Tibial artery (tissue), 4 donors: ENCODE measurements around the gene HHLA2.

ENCODE experiments used
- DNase-seq, 2 donors: peaks; one replicate each; pipeline ENCODE4 v3.0.0-alpha.2; 2019
- H3K27ac ChIP-seq, 2 donors: fragments of 200-600 bp; sonication (generic) in 1 of 2; 1 replicate in 1 of 2; 2 replicates in 1 of 2; pipeline ENCODE4 v1.5.1; 2018 to 2019; ENCODE audit warnings: mild to moderate bottlenecking in 1 of 2
- H3K27me3 ChIP-seq, 2 donors: fragments of 200-600 bp; sonication (generic) in 1 of 2; one replicate each; pipeline versions ENCODE4 v1.5.1 to v1.6.0; 2016 to 2019
- H3K36me3 ChIP-seq, 3 donors: fragments of 200-600 bp; sonication (generic) in 2 of 3; one replicate each; pipeline ENCODE4 v1.5.1; 2016 to 2019; ENCODE audit warnings: mild to moderate bottlenecking in 2 of 3
- H3K4me1 ChIP-seq, 4 donors: fragments of 200-600 bp; sonication (generic) in 2 of 4; 1 replicate in 3 of 4; 2 replicates in 1 of 4; pipeline ENCODE4 v1.5.1; 2016 to 2019
- H3K4me3 ChIP-seq, 2 donors: fragments of 200-600 bp; sonication (generic) in 1 of 2; 1 replicate in 1 of 2; 2 replicates in 1 of 2; pipeline ENCODE4 v1.5.1; 2018 to 2019; ENCODE audit warnings: mild to moderate bottlenecking in 2 of 2
- H3K9me3 ChIP-seq, 3 donors: fragments of 200-600 bp; sonication (generic) in 1 of 3; one replicate each; pipeline ENCODE4 v1.5.1; 2016 to 2019
- intact Hi-C: fragments of 100-400 bp; cut with DNase I; formaldehyde crosslinking; loops from one replicate; pipeline ENCODE4 v1.15.0; 2023; ENCODE audit warnings: low total_unique reads
- TF ChIP-seq, protein P1 (sequence below), 2 experiments: fragments of 200-600 bp in 1 of 2; fragments of 450-650 bp in 1 of 2; IDR thresholded peaks; one replicate each; pipeline ENCODE4 v1.5.1; 2017 to 2019; ENCODE audit warnings: antibody characterized with exemption in 2 of 2, mild to moderate bottlenecking in 1 of 2, moderate library complexity in 1 of 2

HHLA2 gene

DNA sequence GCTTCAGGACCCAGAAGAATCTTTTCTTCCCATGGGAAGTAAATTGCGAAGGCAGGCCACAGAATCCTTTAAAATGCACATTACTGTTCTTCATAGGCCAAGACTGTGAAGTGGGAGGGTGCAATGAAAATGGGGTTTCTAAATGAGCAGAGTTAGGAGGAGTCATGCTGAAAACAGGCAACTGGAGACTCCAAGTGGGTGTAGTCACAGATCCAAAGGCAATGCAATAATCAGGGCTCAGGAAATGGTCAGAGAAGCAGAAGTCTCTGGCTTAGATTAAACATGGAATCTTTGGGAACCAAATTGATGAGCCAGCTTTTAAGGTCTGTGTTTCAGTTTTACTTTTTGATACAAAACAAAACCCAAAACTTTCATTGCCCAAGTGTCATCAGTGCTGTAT is 37.6 kb downstream of the HHLA2 start:
- TF ChIP-seq, protein P1, sequence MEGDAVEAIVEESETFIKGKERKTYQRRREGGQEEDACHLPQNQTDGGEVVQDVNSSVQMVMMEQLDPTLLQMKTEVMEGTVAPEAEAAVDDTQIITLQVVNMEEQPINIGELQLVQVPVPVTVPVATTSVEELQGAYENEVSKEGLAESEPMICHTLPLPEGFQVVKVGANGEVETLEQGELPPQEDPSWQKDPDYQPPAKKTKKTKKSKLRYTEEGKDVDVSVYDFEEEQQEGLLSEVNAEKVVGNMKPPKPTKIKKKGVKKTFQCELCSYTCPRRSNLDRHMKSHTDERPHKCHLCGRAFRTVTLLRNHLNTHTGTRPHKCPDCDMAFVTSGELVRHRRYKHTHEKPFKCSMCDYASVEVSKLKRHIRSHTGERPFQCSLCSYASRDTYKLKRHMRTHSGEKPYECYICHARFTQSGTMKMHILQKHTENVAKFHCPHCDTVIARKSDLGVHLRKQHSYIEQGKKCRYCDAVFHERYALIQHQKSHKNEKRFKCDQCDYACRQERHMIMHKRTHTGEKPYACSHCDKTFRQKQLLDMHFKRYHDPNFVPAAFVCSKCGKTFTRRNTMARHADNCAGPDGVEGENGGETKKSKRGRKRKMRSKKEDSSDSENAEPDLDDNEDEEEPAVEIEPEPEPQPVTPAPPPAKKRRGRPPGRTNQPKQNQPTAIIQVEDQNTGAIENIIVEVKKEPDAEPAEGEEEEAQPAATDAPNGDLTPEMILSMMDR (IDR thresholded peaks at IDR 0.05) = no peak
- no peak overlapping the region for H3K4me3 ChIP-seq
- H3K27ac ChIP-seq = no peak overlapping the region
- no peaks in the 10 kb centered on the region for H3K36me3 ChIP-seq
- no peaks in the 10 kb centered on the region for H3K9me3 ChIP-seq
- peaks cover 0 to 6% (median 2%) of the 10 kb centered on the region in 4 donors for H3K4me1 ChIP-seq
- DNase-seq = no peak
- intact Hi-C loops = no loop called here
- no peaks in the 10 kb centered on the region for H3K27me3 ChIP-seq

DNA sequence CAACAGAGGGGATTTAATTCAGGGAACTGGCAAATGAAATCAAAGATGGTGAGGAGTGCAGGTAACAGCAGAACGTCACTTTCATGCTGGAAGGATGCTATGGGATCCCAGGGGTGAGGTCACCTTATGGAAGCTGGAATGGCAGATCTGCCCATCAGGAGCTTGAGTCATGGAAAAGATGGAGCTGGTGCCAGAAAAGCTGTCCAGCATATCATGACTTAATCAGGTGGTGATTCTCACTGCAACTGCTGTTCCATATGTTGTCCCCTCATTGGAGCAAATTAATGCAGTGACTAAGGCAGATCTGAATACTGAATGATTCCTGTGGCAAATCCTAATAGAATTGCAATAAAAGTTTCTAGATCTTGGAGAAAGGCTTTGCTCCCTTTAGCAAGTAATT is 38.4 kb downstream of the HHLA2 start:
- intact Hi-C loops = no loop called here
- Histone ChIP-seq H3K4me1 (no peaks in the 10 kb centered on the region), H3K36me3 (no peaks in the 10 kb centered on the region), H3K27me3 (no peaks in the 10 kb centered on the region), H3K9me3 (no peaks in the 10 kb centered on the region), H3K27ac (no peak overlapping the region), H3K4me3 (no peak overlapping the region)
- no peak for DNase-seq
- TF ChIP-seq, protein P1 (IDR thresholded peaks at IDR 0.05) = no peak

DNA sequence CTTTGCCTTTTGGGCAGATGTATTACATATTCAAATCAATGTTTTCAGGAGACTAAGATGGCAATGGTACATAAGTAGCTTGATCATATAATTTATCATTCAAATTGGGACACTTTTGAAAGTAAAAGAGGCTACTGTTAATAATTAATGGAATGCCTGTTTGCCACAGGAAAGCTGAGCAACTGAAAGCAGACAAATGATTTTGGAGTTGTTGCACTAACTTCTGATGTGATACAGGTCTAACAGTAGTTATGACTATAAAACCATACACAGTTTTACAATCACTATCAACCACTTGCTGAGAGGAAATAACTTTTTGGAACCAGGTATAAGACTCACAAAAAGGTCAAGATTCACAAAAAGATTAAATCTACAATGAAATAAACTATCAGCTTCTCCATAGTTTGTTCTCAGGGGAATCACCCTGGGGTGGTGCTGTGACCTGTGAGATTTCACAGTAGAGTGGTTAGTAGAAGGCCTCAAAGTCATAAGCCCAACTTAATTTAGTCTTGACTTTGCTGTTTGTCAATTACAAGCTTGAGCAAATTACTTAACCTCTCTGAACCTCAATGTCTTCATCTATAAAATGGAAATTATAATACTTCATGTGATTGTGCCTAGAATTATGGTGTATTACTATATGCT is 42.7 kb downstream of the HHLA2 start:
- H3K27me3 ChIP-seq = no peaks in the 10 kb centered on the region
- no peaks in the 10 kb centered on the region for H3K9me3 ChIP-seq
- TF ChIP-seq, protein P1 (IDR thresholded peaks at IDR 0.05) = no peak
- no peak overlapping the region for H3K27ac ChIP-seq
- H3K36me3 ChIP-seq = no peaks in the 10 kb centered on the region
- no peaks in the 10 kb centered on the region for H3K4me1 ChIP-seq
- no peak overlapping the region for H3K4me3 ChIP-seq
- intact Hi-C loops = no loop called here
- DNase-seq = no peak

DNA sequence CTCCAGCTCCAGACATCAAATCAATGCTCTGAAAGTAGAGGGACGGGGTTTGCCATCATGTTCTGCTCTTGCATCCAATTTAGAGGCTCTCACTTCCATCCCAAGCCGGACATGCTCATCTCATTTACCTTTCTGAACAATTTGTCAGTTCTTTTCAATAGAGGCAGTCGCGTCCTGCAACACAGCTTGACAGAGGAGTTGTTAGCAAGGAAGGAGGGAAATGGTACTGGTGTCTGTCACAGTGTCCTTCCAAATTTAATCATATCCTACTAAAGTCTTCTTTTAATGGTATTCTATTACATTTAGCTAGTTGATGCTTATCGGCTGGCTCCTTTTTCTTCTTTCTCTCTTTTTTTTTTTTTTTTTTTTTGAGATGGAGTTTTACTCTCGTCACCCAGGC is 45.6 kb downstream of the HHLA2 start:
- Histone ChIP-seq H3K4me3 (no peak overlapping the region), H3K4me1 (no peaks in the 10 kb centered on the region), H3K36me3 (no peaks in the 10 kb centered on the region), H3K27ac (no peak overlapping the region), H3K9me3 (no peaks in the 10 kb centered on the region), H3K27me3 (no peaks in the 10 kb centered on the region)
- intact Hi-C loops = no loop called here
- no peak for DNase-seq
- TF ChIP-seq, protein P1 (IDR thresholded peaks at IDR 0.05) = no peak

DNA sequence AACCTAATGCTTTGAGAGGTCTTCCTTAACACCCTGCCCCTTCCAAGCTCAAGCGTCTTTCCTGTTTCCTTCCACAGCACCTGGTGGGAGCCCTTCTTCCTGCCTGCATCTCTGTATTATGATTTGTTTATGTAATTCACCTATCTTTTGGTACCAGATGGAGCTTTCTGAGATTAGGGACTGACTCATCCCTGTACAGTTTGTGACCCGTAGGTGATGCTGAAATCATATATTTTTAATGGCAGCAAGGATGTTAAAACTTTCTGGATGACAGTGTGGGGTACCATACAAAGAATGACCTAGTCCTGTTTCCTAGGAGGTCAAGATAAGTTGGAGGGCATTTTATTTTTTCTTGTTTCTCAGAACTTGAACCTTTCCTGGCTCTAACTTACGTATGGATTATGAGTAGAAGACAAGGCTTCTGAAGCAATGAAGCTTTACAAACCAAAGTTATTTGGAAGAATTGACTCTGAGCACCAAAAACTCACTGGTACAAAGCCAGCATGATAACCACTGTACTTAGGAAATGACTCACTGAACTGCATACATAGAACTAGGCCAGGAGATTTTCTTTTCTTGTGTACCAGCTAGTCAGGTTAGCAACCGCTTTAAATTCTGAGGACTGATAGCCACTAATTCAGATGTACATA is 46.6 kb downstream of the HHLA2 start:
- Histone ChIP-seq H3K4me1 (no peaks in the 10 kb centered on the region), H3K27me3 (no peaks in the 10 kb centered on the region), H3K36me3 (no peaks in the 10 kb centered on the region), H3K4me3 (no peak overlapping the region), H3K27ac (no peak overlapping the region), H3K9me3 (no peaks in the 10 kb centered on the region)
- DNase-seq = no peak
- intact Hi-C loops = no loop called here
- TF ChIP-seq, protein P1 (IDR thresholded peaks at IDR 0.05) = no peak
